Measurements from ENCODE around the gene SERPINI1.

GRCh38 chr3:167810236-167810635 is 74.7 kb downstream of the SERPINI1 start:
- TF ChIP-seq POLR2A (IDR thresholded peaks at IDR 0.05) (no peak), CTCF (IDR thresholded peaks at IDR 0.05) (no peak)
